Occipital lobe (tissue), 2 donors: ENCODE results near the gene SLC22A1. TPM values are rescaled to one million over a fixed set of nuclear protein-coding genes. Genes with fewer than 3 reads are reported as not detected.

Experiments
- DNase-seq: peaks from one replicate; lab custom pipeline; 2025; lab: John Stamatoyannopoulos, UW
- total RNA-seq: library from RNA; depleted of rRNA; stranded (reverse); fragments of >200 nt; gene quantifications from one replicate; pipeline ENCODE4 v1.2.3, GENCODE V29; 2014

SLC22A1 gene
- total RNA-seq, 1 donor from 2014 or later: 1.9 TPM

- no peak for DNase-seq
Measured at GRCh38 chr6:160170018-160170680, 48.5 kb downstream of the SLC22A1 start.

DNA sequence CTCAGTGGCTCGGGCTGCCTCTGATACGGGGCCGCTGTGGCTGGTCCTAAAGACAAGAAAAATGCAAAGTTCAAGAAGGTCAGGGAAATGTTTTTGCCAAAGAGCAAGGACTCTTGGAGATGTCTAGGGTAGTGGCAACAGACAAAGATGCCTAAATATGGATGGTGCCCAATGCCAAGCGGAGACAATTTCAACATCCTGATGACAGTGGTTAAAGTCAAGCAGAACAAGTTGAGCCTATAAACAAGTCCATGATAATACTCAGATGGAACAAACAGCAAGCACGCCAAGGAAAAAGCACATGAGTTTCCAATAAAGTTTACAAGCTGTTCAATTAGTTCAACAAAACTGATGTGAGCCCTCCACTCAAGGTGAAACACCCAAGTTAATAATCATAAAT, 51.1 kb downstream of the SLC22A1 start:
- no peak for DNase-seq

- no peak for DNase-seq
Measured at GRCh38 chr6:160173806-160174527, 52.4 kb downstream of the SLC22A1 start.

GRCh38 chr6:160174681-160175080, 53.1 kb downstream of the SLC22A1 start:
- DNase-seq: no peak

GRCh38 chr6:160177220-160177619, 55.6 kb downstream of the SLC22A1 start:
- no peak for DNase-seq

DNA sequence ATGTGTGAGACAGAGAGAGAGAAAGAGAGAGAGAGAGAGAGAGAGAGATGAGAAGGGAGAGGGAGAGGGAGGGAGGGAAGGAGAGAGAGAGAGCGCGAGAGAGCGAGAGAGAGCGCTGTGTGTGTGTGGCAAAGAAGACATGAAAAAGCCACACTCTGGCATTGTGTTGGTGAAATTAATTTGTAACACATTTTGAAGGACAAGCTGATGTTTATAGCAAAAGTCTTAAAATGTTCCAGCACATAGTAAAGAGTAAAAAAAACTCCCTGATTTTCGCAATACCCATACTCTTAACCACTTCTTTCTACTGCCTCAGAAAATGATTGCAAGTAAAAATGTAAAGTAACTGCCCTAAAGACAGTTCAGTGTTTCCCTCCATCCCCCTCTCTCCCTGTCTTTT, 56.7 kb downstream of the SLC22A1 start:
- DNase-seq: no peak

- DNase-seq: no peak
Measured at GRCh38 chr6:160180706-160181105, 59.1 kb downstream of the SLC22A1 start.

DNA sequence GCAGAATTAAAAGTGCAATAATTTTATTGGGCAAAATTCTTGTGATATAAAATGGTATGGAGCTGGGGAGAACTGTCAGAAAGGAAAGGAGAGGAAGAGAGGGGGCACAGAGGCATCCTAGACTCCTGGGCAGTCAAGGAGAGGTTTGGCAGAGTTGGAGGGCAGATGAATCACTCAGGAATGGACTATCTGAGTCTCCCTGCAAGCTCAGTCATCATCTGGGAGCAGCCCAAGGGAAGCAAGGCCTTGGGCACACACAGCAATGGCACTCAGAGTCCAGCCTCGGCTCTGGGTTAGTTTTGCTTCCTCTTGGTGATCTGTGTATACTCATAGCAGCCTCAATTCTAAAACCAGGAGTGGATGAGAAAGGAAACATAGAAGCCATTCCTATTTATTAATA, 67.2 kb downstream of the SLC22A1 start:
- DNase-seq: no peak

DNA sequence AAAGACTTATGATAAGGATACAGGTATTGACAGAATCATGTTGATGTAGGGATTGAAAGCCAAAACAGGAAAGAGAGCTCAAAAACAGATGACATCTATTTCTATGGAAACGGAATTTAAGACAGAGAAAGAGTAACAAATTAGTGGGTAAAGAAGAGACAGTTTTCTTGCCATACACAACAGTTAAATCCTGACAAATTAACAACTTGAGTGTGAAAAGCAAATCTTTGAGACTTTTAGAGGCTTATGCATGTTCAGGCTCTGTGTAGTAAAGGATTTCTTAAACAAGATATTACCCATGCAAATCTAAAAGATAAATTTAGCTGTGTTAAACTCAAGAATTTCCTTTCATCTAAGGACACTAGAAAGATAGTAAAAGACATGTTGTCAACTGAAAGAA, 68.5 kb downstream of the SLC22A1 start:
- no peak for DNase-seq

- no peak for DNase-seq
Measured at GRCh38 chr6:160190973-160191372, 69.4 kb downstream of the SLC22A1 start.

DNA sequence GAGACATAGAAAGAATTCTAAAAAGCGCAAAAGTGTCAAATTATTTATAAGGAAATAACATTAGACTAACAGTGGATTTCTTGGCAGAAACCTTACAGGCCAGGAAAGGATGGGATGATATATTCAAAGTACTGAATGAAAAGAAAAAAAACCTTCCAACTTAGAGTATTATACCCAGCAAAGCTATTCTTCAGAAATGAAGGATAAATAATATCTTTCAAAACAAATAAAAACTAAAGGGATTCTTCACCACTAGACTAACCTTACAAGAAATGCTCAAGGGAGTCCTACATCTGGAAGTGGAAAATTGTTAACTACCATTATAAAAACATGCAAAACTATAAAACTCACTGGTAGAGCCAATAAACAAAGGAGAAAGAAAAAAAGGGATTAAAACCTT, 71.2 kb downstream of the SLC22A1 start:
- DNase-seq: no peak

- DNase-seq: no peak
Measured at GRCh38 chr6:160194808-160195207, 73.2 kb downstream of the SLC22A1 start.

GRCh38 chr6:160197662-160198061, 76.0 kb downstream of the SLC22A1 start:
- no peak for DNase-seq

DNA sequence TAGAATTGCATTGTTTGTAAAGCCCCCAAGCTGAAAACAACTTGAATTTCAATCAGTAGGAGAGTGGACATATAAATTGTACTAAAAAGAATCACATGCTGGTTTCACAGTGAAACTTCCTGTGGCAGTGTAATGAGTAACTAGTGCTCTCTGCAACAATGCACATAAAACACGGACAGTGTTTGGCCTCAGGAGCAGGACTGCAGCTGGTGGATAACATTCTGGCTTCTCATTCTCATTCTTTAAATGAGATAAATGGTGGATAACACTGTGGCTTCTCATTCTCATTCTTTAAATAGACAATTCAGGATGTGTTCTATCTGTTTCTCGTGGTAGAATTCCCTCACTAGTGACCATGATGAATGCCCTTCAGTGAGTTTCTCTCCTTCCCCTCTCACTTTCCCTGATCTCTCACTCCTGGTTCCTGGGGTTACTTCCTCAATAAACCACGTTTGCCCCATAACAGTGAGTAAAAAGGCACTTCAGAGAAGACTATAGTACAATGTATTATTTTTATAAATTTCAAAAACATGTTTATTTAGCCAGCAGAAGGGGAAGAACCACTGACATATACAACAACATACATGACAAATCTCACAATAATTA, 77.1 kb downstream of the SLC22A1 start:
- DNase-seq: no peak

DNA sequence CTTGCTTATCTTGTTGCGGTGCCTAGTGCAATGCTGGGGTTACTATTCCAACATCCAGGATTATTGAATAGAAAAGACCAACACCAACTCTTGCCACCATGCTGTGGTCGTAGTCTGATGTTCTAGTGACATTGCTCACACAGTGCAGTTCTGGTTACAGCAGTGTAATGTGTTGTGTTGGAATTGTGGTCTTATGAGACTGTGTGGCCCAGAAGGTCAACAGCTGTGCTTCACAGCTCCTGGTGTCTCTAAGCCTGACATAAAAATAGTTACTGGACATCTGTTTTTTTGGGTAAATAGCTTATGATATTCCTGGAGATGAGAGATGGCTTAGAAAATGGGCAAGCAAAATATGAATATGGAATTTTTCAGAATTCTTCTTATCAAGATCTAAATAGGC, 79.4 kb downstream of the SLC22A1 start:
- no peak for DNase-seq

GRCh38 chr6:160202411-160202810, 80.8 kb downstream of the SLC22A1 start:
- no peak for DNase-seq

- DNase-seq: no peak
Measured at GRCh38 chr6:160203076-160203475, 81.5 kb downstream of the SLC22A1 start.

DNA sequence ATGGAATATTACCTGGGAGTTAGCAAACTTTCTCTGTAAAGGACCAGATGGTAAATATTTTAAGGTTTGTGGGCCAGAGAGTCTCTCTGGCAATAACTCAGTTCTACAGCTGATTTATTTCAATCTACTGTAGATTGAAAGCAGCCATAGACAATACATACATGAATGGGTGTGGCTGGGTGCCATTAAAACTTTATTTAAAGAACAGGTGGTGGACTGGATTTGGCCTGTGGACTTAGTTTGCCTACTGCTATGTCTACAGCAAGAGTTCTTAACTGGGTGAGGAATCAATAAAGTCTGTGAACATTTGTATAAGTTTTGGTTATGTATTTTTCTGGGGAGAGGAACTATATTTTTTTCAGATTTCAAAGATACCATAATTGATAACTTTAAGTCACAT, 81.9 kb downstream of the SLC22A1 start:
- DNase-seq: no peak

GRCh38 chr6:160203953-160204352, 82.3 kb downstream of the SLC22A1 start:
- no peak for DNase-seq

DNA sequence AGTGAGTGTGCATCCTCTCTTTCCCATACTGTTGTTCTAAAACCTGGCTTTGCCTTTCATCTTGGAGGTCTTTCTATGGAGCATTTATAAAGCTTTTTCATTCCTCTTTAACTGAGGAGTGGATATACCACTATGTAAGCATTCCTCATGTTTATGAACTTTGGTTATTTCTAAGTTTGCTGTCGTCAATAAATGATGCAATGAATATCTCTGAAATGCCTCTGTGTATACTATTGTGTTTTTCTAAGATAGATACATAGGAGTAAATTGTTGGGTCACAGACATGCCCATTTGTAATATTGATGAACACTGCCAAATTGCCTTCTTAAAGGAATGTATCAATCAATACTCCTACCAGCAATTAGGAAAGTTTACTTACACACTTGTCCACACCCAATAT, 83.1 kb downstream of the SLC22A1 start:
- no peak for DNase-seq

DNA sequence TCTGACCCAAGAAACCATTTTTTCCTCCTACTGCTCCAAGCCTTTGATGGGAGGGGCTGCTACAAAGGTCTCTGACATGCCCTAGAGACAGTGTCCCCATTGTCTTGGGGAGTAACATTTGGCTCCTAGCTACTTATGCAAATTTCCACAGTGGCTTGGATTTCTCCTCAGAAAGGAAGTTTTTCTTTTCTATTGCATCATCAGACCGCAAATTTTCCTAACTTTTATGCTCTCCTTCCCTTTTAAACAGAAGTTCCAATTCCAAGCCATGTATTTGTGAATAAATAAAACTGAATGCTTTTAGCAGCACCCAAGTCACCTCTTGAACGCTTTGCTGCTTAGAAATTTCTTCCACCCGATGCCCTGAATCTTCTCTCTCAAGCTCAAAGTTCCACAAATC, 86.0 kb downstream of the SLC22A1 start:
- no peak for DNase-seq
